Activated naive CD4-positive, alpha-beta T cell treated with anti-CD3 and anti-CD28 coated beads for 36 hours (primary cell): ENCODE measurements around the gene NSDHL. TPM values are rescaled to one million over a fixed set of nuclear protein-coding genes. Genes with fewer than 3 reads are reported as not detected.
A peak's percentile ranks its signal among the peaks of the same experiment; 100 is the strongest.
"Not testable (repeated sequence)": the region's sequence is repeated elsewhere in the genome, so short reads cannot be mapped to it uniquely, and the experiment has no call there.

Experiments
- CTCF ChIA-PET: fragments of 350-600 bp; sonication (Branson Sonifier 250); formaldehyde crosslinking; loops from one replicate; lab custom pipeline; 2021; ENCODE audit warnings: antibody characterized with exemption; lab: Charles Lee
- DNase-seq: peaks from one replicate; pipeline ENCODE4 v3.0.0-alpha.2; 2020
- H3K27ac Mint-ChIP-seq: one replicate; pipeline ENCODE4 v1.8.0; 2021; ENCODE audit warnings: mild to moderate bottlenecking, mixed read lengths
- H3K27me3 Mint-ChIP-seq: one replicate; pipeline ENCODE4 v1.8.0; 2021; ENCODE audit warnings: low read depth, mixed read lengths
- H3K36me3 Mint-ChIP-seq: one replicate; pipeline ENCODE4 v1.8.0; 2021; ENCODE audit warnings: low read depth, mixed read lengths
- H3K4me1 Mint-ChIP-seq: one replicate; pipeline ENCODE4 v1.8.0; 2021; ENCODE audit warnings: low read depth, mixed read lengths
- H3K4me3 Mint-ChIP-seq: one replicate; pipeline ENCODE4 v1.8.0; 2021; ENCODE audit warnings: mild to moderate bottlenecking, moderate library complexity, mixed read lengths
- H3K9me3 Mint-ChIP-seq: one replicate; pipeline ENCODE4 v1.8.0; 2021; ENCODE audit warnings: mixed read lengths
- intact Hi-C: fragments of 100-400 bp; cut with micrococcal nuclease; formaldehyde crosslinking; loops from one replicate; pipeline ENCODE4 v1.15.1; 2023
- total RNA-seq, 2 experiments: library from RNA; stranded (reverse); gene quantifications; one replicate each; pipeline ENCODE4 v1.2.3, GENCODE V29; 2021

Gene NSDHL
- 10 to 100 TPM; 13.3 to 16.2 TPM for total RNA-seq

DNA sequence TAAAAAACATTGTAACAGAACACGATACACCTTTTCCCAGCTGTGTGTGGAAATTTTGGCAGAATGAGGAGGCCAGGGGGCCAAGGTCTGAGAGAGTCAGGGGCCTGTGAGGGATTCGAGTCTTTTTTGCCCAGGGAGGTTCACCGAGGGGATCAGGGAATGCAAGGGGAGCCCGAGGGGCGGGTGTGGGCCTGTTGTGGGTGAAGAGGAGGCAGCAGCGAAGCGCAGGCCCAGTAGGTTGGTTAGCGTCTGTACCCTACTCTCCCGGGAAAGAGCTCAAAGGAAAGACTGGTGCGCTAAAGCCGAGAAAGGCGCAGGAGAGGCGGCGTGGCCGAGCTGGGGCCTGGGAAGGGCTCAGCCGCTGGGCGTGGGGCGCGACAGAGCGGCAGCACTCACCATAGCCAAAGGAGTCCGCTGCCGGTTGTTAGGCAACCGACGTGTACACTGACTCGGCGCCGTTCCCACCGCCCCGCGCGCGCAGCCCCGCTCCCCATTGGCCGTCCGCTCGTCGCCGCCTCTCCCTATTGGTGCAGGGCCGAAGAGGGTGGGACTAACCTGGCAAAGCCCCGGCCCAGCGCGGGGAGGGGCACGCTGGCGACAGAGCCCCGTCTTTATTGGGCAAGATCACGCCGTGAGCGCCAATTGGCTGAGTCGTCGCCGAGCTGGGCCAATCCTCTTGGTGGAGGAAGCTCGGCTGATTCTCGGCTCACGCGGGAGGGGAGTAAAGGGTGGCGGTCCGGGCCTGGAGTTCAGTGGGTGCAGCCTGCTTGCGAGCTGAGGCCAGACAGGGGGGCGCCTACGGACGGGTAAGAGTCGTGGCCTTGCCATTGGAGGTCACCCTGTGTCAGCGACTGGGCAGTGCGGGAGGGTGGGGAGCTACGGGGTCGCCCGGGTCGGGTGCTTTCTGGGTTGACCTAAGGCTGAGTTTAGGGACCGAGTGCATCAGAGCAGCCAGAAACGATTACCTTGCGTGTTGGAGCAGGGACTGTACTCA is at the start of gene NSDHL, which contains the start of gene CETN2:
Gene NSDHL, plus strand, starts transcription at position 752 of the 994 bp plus-strand sequence. CDS start 15,262 bp downstream, outside the sequence.
Gene CETN2, minus strand, starts transcription at position 446 of the 994 bp plus-strand sequence. Its CDS starts 47 bp downstream, at position 399.
- no peaks in the 10 kb centered on the region for H3K9me3 Mint-ChIP-seq
- H3K27me3 Mint-ChIP-seq, result no peaks in the 10 kb centered on the region
- intact Hi-C loops, result loop anchor here (1.0 to 10.0 kb wide), 5 partner anchors 96 to 1434 kb away; partner anchors contain the start of genes HAUS7, VMA21 and ZNF275
- peak within 1 kb of the TSS; percentile 88 for H3K4me3 Mint-ChIP-seq
- CTCF ChIA-PET, result interaction anchor here (1.5 kb wide), 1 partner anchor 10 kb away, joined by 6 read pairs; no protein-coding TSS in a partner anchor
- peak within 1 kb of the TSS; percentile 81 for H3K27ac Mint-ChIP-seq
- H3K36me3 Mint-ChIP-seq, result peaks cover 11% of the 10 kb centered on the region
- peak; percentile 95 for DNase-seq
- H3K4me1 Mint-ChIP-seq, result peaks cover 26% of the 10 kb centered on the region

- H3K36me3 Mint-ChIP-seq, H3K4me1 Mint-ChIP-seq, H3K9me3 Mint-ChIP-seq, DNase-seq, H3K27ac Mint-ChIP-seq, CTCF ChIA-PET, intact Hi-C loops, H3K27me3 Mint-ChIP-seq, H3K4me3 Mint-ChIP-seq: not testable (repeated sequence)
These were observed 43.8 kb upstream of the NSDHL start for GRCh38 chrX:152787062-152787461.

DNA sequence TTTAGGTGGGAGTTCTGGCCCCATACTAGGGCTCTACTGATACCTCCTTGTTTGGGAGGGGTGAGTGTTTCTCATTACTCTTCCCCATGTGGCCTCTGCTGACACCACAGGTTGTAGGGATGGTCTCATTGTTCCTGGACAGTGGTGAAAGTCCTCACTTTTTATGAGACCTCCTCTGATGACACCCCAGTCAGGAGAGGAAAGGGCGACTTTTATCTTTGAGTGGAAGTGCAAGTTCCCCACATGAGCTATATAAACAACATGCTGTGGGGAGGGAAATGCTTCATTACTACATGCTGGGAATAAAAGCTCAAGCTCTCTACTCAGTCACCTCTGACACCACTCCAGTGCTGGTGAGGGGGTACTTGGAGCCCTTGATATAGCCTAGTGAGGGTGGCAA is 31.9 kb upstream of the NSDHL start:
- Mint-ChIP-seq H3K27me3 (no peaks in the 10 kb centered on the region), H3K9me3 (no peaks in the 10 kb centered on the region), H3K4me3 (no peak overlapping the region), H3K27ac (no peak overlapping the region), H3K36me3 (no peaks in the 10 kb centered on the region), H3K4me1 (no peaks in the 10 kb centered on the region)
- intact Hi-C loops, result no loop called here
- no peak for DNase-seq
- CTCF ChIA-PET, result no interaction called here

- Mint-ChIP-seq H3K36me3 (no peaks in the 10 kb centered on the region), H3K9me3 (no peaks in the 10 kb centered on the region), H3K27ac (no peak overlapping the region), H3K4me1 (peaks cover 5% of the 10 kb centered on the region), H3K27me3 (no peaks in the 10 kb centered on the region), H3K4me3 (no peak overlapping the region)
- DNase-seq, result no peak
- intact Hi-C loops, result no loop called here
- CTCF ChIA-PET, result no interaction called here
These were observed 24.8 kb upstream of the NSDHL start for GRCh38 chrX:152806035-152806434.

- DNase-seq, result no peak
- intact Hi-C loops, result no loop called here
- no peaks in the 10 kb centered on the region for H3K36me3 Mint-ChIP-seq
- H3K4me3 Mint-ChIP-seq, result no peak overlapping the region
- H3K27ac Mint-ChIP-seq, result no peak overlapping the region
- H3K4me1 Mint-ChIP-seq, result peaks cover 5% of the 10 kb centered on the region
- H3K27me3 Mint-ChIP-seq, result no peaks in the 10 kb centered on the region
- H3K9me3 Mint-ChIP-seq, result no peaks in the 10 kb centered on the region
- CTCF ChIA-PET, result no interaction called here
These were observed 20.5 kb upstream of the NSDHL start for GRCh38 chrX:152810403-152810802.

DNA sequence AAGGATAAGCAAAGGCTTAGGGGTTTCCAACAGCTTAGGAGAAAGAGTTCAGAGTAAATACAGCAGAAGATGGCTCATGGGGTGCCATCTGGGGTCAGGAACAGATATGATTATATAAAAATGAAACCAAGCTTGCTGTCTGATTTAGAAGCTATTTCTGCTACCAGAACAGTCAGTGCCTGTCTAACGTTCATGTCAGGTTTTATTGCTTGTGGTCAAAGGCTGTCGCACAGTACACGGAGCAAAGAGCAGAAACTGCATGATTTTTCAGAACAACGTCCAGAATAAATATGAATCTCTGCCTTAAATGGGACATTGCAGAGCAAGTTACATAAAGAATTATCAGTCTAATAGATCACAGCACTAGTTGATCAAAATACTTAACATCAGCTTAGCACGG is 17.7 kb upstream of the NSDHL start:
- intact Hi-C loops, result no loop called here
- H3K4me3 Mint-ChIP-seq, result no peak overlapping the region
- H3K4me1 Mint-ChIP-seq, result no peaks in the 10 kb centered on the region
- no peaks in the 10 kb centered on the region for H3K36me3 Mint-ChIP-seq
- no peak overlapping the region for H3K27ac Mint-ChIP-seq
- no peaks in the 10 kb centered on the region for H3K9me3 Mint-ChIP-seq
- CTCF ChIA-PET, result interaction anchor here (1.4 kb wide), 1 partner anchor 180 kb away, joined by 3 read pairs; no protein-coding TSS in a partner anchor
- no peak for DNase-seq
- H3K27me3 Mint-ChIP-seq, result no peaks in the 10 kb centered on the region

DNA sequence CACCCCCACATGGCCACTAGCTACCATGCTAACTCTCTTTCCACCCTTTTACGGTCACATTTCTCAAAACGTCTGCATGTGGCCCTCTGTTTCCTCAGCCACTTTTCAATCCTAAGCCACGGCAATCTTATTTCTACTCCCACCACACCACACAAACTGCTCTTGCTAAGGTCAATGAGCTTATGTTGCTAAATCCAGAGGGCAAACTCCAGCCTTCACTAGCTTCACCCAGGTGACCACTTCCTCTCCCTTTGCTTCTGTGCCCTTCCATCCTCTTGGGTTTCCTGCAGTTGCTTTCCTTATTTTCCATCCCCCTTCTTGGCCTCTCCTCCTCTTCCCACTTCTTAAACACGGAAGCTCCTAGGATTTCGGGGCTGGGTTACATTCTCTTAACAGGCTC is 16.8 kb upstream of the NSDHL start:
- CTCF ChIA-PET, result interaction anchor here (1.4 kb wide), 1 partner anchor 181 kb away, joined by 3 read pairs; no protein-coding TSS in a partner anchor
- H3K36me3 Mint-ChIP-seq, result no peaks in the 10 kb centered on the region
- no peak overlapping the region for H3K4me3 Mint-ChIP-seq
- intact Hi-C loops, result no loop called here
- no peaks in the 10 kb centered on the region for H3K9me3 Mint-ChIP-seq
- H3K27me3 Mint-ChIP-seq, result no peaks in the 10 kb centered on the region
- DNase-seq, result no peak
- no peak overlapping the region for H3K27ac Mint-ChIP-seq
- H3K4me1 Mint-ChIP-seq, result no peaks in the 10 kb centered on the region

- intact Hi-C loops, result loop anchor here (1.0 to 5.0 kb wide), 4 partner anchors 174 to 1065 kb away; no protein-coding TSS in a partner anchor
- no peaks in the 10 kb centered on the region for H3K4me1 Mint-ChIP-seq
- peak; percentile 44 for DNase-seq
- H3K9me3 Mint-ChIP-seq, result no peaks in the 10 kb centered on the region
- H3K36me3 Mint-ChIP-seq, result no peaks in the 10 kb centered on the region
- H3K4me3 Mint-ChIP-seq, result no peak overlapping the region
- peaks cover 3% of the 10 kb centered on the region for H3K27me3 Mint-ChIP-seq
- H3K27ac Mint-ChIP-seq, result no peak overlapping the region
- CTCF ChIA-PET, result interaction anchor here (0.7 to 1.0 kb wide), 2 partner anchors 166 to 215 kb away, joined by 3 read pairs; no protein-coding TSS in a partner anchor
These were observed 13.6 kb upstream of the NSDHL start for GRCh38 chrX:152817078-152817764.

DNA sequence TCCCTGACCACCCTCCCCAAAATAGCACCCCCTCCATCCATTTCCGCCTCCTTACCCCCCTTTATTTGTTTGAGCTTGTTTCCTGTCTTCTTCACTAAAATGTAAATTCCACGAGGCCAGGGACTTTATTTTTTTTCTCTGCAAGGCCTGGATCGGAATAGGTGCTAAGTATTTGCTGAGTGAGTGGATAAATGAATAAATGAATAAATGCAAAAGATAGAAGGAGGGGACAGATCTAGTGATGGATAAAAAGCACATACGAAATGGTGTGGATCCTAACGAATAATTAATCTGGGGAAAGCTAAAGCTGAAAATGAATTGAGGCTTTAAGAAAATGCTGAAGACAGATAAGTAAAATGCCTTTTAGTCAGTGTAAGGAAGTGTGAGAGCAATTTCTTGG is 12.5 kb upstream of the NSDHL start:
- no peaks in the 10 kb centered on the region for H3K9me3 Mint-ChIP-seq
- H3K4me3 Mint-ChIP-seq, result no peak overlapping the region
- CTCF ChIA-PET, result no interaction called here
- intact Hi-C loops, result loop anchor here (5.0 kb wide), 1 partner anchor 1066 kb away; no protein-coding TSS in a partner anchor
- H3K27me3 Mint-ChIP-seq, result peaks cover 3% of the 10 kb centered on the region
- no peaks in the 10 kb centered on the region for H3K36me3 Mint-ChIP-seq
- H3K4me1 Mint-ChIP-seq, result no peaks in the 10 kb centered on the region
- H3K27ac Mint-ChIP-seq, result no peak overlapping the region
- no peak for DNase-seq

DNA sequence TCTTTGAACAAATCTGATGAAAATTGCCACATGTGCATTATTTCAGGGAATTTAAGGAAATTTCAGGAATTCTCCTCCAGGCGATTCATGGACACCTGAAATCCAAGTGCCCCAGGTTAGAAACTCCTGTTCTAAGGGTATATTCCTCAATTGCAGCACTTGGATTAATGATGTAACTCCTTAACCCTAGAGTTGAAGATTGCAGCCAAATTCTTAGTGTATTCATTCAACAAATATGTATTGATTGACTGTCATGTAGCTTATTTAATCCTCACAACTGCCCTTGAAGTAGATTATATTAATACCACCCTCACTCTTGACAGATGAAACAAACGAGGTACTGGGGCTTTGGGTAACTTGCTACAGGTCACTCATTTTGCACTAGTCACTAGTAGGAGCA is 11.6 kb upstream of the NSDHL start:
- DNase-seq, result no peak
- H3K9me3 Mint-ChIP-seq, result no peaks in the 10 kb centered on the region
- CTCF ChIA-PET, result no interaction called here
- H3K27me3 Mint-ChIP-seq, result peaks cover 3% of the 10 kb centered on the region
- no peaks in the 10 kb centered on the region for H3K36me3 Mint-ChIP-seq
- no peak overlapping the region for H3K27ac Mint-ChIP-seq
- H3K4me3 Mint-ChIP-seq, result no peak overlapping the region
- H3K4me1 Mint-ChIP-seq, result no peaks in the 10 kb centered on the region
- intact Hi-C loops, result loop anchor here (5.0 kb wide), 1 partner anchor 1067 kb away; no protein-coding TSS in a partner anchor

GRCh38 chrX:152819732-152820131 is 11.1 kb upstream of the NSDHL start:
- Mint-ChIP-seq H3K9me3 (no peaks in the 10 kb centered on the region), H3K4me1 (no peaks in the 10 kb centered on the region), H3K27ac (no peak overlapping the region), H3K36me3 (no peaks in the 10 kb centered on the region), H3K4me3 (no peak overlapping the region), H3K27me3 (peaks cover 3% of the 10 kb centered on the region)
- intact Hi-C loops, result loop anchor here (5.0 kb wide), 1 partner anchor 1067 kb away; no protein-coding TSS in a partner anchor
- CTCF ChIA-PET, result interaction anchor here (2.3 kb wide), 1 partner anchor 10 kb away, joined by 6 read pairs; the partner anchor contains the start of genes CETN2 and NSDHL
- no peak for DNase-seq
